ENCODE data around the gene CCDC85C.

The CCDC85C gene

DNA sequence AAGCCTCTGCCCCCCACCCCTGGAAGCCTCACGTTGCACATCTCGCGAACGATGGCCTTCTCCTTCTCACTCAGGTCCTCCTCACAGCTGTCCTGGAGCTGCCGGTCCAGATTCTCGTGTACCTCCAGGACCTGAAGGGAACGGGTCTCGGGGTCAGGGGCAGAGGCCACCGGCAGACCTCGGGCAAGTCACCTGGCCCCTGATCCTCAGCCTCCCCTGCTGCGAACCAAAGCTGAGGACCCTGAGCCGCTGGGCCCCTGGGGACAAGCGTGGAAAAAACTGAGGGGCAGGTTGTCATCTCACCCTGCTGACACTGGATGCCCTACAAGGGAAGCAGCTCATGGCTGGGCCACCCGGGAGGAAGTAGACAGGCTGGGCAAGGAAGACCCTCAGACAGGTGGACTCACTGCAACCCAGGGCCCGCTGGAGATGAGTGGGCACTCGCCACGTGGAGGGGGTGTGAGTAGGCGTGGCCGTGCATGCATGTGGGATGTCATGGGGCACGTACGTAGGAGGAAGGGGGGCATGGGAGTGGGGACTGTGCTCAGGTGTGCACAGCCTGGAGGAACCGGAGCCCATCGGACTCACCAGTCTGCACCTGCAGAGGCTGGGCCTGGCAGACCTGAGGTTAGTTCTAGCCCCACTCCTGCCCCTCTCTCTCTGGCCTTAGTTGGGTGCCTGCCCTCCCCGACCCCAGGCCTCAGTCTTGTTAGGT, 87.7 kb downstream of the CCDC85C start:
- Mint-ChIP-seq H3K27ac (no peak overlapping the region), H3K27me3 (ENCODE audit: low read depth) (no peaks in the 10 kb centered on the region), H3K4me3 (no peak overlapping the region), H3K9me3 (no peaks in the 10 kb centered on the region), H3K36me3 (ENCODE audit: low read depth) (peaks cover 3% of the 10 kb centered on the region), H3K4me1 (ENCODE audit: low read depth) (no peaks in the 10 kb centered on the region)
- no peak for DNase-seq (ENCODE audit: low spot score)

DNA sequence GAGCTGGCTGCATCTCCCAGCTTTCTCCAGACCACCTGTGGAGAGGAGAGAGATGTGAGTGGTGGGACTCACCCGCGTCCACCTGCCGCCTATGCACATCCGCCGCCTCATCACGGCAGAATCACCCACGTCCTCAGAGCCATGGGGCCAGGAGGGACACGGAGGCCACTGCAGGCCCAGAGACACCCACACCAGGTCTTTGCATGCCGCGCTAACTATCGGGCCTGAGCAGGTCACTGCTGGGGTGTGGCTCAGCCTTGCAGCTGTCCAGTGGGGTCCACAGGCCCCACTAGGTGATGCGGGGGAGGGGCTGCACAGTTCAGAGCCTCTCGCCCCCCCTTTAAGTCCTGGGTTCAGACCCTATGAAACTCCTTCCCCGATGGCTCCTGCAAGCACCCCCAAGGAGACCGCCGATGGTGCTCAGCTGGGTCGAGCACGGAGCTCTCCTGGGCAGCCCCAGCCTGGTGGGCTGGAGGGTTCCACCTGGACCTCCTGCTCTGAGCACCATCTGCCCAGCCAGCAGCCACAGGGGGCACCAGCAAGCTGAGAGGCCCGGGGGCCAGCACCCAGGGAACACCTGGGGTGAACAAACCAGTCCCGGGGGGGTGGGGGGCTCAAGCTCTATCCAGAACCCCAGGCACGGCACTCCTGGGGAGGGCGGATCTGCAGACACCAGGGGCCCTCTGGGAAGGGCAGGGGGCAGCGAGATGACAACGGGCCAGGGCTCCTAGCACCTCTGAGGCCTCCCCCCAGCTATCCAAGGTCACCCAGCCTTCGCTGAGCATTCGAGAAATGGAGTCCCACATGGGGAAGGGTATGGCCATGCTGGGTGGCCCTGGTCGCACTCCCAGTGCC, 88.5 kb downstream of the CCDC85C start:
- Mint-ChIP-seq H3K27me3 (ENCODE audit: low read depth) (no peaks in the 10 kb centered on the region), H3K4me1 (ENCODE audit: low read depth) (no peaks in the 10 kb centered on the region), H3K27ac (no peak overlapping the region), H3K9me3 (no peaks in the 10 kb centered on the region), H3K36me3 (ENCODE audit: low read depth) (peaks cover 3% of the 10 kb centered on the region), H3K4me3 (no peak overlapping the region)
- no peak for DNase-seq (ENCODE audit: low spot score)

DNA sequence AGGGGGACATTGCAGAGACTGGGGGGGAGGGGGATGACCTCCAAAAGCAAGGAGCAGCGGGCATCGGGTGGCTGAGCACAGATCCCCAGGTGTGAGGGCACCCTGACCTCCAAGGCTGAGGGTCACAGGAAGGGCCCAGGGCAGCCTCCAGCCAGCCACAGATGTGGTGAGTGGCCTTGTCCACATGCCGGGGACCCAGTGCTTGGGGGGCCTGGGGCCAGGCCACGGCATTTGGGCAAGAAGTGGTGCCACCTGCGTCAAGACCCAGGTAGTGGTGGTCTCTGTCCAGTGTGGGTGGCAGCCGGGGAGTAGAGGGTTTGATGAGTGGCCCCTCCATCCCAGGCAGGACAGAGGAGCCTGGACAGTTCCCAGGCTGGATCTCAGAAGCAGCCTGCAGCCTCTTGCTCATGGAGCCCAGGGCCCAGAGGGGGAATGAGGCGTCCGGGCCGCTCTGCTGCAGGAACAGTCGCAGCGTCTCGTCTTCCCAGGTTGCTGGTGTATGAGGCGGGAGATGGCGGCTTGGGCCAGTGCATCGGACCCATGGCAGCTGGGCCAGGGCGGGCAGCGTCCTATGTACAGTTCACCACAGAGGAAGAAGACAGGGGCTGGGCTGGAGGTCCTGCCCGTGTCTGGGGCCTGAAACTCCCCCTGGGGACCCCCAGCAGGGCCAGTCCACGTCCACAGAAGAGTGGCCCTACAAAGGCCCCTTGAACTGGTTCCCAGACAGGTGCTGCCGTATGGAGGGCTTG, 89.3 kb downstream of the CCDC85C start:
- Mint-ChIP-seq H3K27ac (no peak overlapping the region), H3K27me3 (ENCODE audit: low read depth) (no peaks in the 10 kb centered on the region), H3K4me3 (no peak overlapping the region), H3K36me3 (ENCODE audit: low read depth) (peaks cover 3% of the 10 kb centered on the region), H3K4me1 (ENCODE audit: low read depth) (no peaks in the 10 kb centered on the region), H3K9me3 (no peaks in the 10 kb centered on the region)
- no peak for DNase-seq (ENCODE audit: low spot score)

- Mint-ChIP-seq H3K4me3 (no peak overlapping the region), H3K4me1 (ENCODE audit: low read depth) (no peaks in the 10 kb centered on the region), H3K36me3 (ENCODE audit: low read depth) (peaks cover 8% of the 10 kb centered on the region), H3K27me3 (ENCODE audit: low read depth) (no peaks in the 10 kb centered on the region), H3K27ac (no peak overlapping the region), H3K9me3 (no peaks in the 10 kb centered on the region)
- DNase-seq (ENCODE audit: low spot score) = no peak
These were observed 90.0 kb downstream of the CCDC85C start for GRCh38 chr14:99513946-99514551.

- Mint-ChIP-seq H3K4me1 (ENCODE audit: low read depth) (no peaks in the 10 kb centered on the region), H3K4me3 (no peak overlapping the region), H3K27me3 (ENCODE audit: low read depth) (no peaks in the 10 kb centered on the region), H3K27ac (no peak overlapping the region), H3K9me3 (no peaks in the 10 kb centered on the region), H3K36me3 (ENCODE audit: low read depth) (peaks cover 14% of the 10 kb centered on the region)
- DNase-seq (ENCODE audit: low spot score) = no peak
These were observed 90.8 kb downstream of the CCDC85C start for GRCh38 chr14:99513183-99513694.

DNA sequence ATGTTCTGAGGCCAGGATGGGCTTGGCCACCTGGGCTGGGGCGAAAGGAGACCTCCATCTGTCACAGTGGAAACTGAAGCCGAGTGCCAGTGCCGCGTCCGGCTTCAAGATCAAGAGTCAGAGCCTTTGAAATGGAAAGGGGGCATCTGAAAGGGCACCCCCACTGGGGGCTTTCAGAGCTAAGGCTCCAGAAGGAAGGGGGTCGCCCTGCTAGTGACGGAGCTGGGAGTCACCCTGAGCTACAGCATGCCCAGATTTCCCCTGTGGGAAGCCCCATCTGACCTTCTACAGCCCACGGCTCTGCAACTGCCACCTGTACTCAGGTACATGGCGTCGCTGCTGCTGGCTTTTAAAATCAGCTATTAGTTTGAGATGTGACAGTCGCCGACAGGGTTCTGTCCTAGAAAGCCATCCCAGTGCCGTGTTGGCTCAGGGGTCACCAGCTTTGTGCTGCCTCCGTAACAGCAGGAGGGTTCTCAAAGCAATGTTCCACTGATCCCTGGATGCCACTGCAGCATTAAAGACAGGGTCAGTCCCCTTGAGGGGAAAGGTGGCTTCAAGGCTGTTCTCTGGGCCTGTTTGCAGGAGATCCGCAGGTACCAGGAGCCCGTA, 91.3 kb downstream of the CCDC85C start:
- Mint-ChIP-seq H3K4me3 (no peak overlapping the region), H3K27ac (no peak overlapping the region), H3K27me3 (ENCODE audit: low read depth) (no peaks in the 10 kb centered on the region), H3K4me1 (ENCODE audit: low read depth) (no peaks in the 10 kb centered on the region), H3K36me3 (ENCODE audit: low read depth) (peaks cover 14% of the 10 kb centered on the region), H3K9me3 (no peaks in the 10 kb centered on the region)
- no peak for DNase-seq (ENCODE audit: low spot score)

DNA sequence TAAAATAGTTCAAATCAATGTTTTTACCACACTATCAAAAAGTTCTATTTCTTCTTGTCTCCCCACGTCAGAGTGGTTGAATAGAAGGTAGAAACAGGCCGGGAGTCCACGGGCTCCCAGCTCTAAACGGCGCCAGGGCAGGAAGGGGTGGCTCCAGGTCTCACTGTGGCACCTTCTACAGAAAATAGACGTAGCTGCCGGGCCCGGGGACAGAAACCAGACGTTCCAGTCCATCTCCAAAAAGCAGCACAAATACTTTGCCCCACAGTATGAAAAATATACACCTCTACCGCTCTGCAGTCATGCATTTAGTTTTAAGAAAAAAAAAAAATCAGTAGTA, 91.9 kb downstream of the CCDC85C start:
- Mint-ChIP-seq H3K27me3 (ENCODE audit: low read depth) (no peaks in the 10 kb centered on the region), H3K9me3 (no peaks in the 10 kb centered on the region), H3K4me3 (no peak overlapping the region), H3K27ac (no peak overlapping the region), H3K4me1 (ENCODE audit: low read depth) (no peaks in the 10 kb centered on the region), H3K36me3 (ENCODE audit: low read depth) (peaks cover 20% of the 10 kb centered on the region)
- no peak for DNase-seq (ENCODE audit: low spot score)

DNA sequence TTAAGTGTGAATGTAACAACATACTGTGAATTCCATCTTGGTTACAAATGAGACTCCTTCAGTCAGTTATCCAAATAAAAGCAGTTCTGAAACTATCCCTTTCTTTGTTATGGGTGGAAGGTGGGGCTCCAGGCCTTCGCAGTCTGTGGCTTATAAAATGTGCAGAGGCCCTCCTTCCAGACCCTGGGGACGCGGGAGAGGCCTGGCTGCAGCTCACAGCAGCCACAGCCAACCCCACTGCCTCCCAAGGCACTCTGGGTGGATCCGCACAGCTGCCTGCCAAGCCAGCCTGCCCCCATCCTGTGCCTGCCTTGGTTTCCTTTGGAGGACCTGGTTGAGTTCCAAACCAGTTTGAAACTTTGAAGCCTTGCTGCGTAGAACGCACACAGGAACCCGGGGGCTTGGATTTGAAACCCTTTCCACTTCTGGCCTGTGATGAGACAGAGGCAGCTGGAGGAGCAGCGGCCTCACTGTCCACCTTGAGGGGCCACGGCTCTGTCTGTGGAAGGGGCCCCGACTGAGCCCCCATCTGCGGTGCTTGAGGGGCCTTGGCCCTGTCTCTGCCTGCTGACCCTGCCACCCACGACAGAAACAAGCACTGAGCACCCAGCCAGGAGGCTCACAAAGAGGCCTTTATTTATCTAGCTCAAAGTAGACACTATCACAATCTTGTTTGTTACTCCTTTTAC, 92.4 kb downstream of the CCDC85C start:
- Mint-ChIP-seq H3K27ac (no peak overlapping the region), H3K4me1 (ENCODE audit: low read depth) (no peaks in the 10 kb centered on the region), H3K27me3 (ENCODE audit: low read depth) (no peaks in the 10 kb centered on the region), H3K9me3 (no peaks in the 10 kb centered on the region), H3K36me3 (ENCODE audit: low read depth) (peaks cover 25% of the 10 kb centered on the region), H3K4me3 (no peak overlapping the region)
- DNase-seq (ENCODE audit: low spot score) = no peak

DNA sequence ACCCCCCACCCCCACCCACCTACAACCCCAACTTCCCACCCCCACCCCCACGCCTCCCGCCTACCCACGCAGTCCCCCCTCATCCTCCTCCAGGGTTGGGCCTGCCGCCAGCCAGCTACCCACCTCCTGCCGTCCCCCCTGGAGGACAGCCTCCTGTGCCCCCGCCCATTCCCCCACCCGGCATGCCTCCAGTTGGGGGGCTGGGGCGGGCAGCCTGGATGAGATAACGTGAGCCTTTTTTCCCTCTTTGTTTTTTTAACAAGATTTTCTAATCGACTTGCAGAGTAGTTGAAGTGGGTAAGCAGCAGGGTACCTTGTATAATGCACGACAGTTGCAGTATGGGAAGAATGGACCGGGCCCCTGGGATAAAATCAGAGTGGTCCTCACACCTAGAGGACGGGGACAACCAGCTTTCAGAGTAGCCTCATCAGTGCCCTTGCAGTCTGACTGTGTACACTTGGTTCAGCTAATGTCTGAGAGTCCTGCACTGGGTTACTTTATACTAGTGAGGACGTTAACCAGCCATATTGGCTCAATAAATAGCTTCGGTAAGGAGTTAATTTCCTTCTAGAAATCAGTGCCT, 93.4 kb downstream of the CCDC85C start:
- no peak overlapping the region for H3K4me3 Mint-ChIP-seq
- H3K36me3 Mint-ChIP-seq (ENCODE audit: low read depth) = peaks cover 34% of the 10 kb centered on the region
- H3K27ac Mint-ChIP-seq = no peak overlapping the region
- no peaks in the 10 kb centered on the region for H3K27me3 Mint-ChIP-seq (ENCODE audit: low read depth)
- H3K4me1 Mint-ChIP-seq (ENCODE audit: low read depth) = no peaks in the 10 kb centered on the region
- no peak for DNase-seq (ENCODE audit: low spot score)
- no peaks in the 10 kb centered on the region for H3K9me3 Mint-ChIP-seq

GRCh38 chr14:99509871-99510555, 94.0 kb downstream of the CCDC85C start:
- Mint-ChIP-seq H3K4me1 (ENCODE audit: low read depth) (no peaks in the 10 kb centered on the region), H3K9me3 (no peaks in the 10 kb centered on the region), H3K27me3 (ENCODE audit: low read depth) (no peaks in the 10 kb centered on the region), H3K27ac (no peak overlapping the region), H3K4me3 (no peak overlapping the region), H3K36me3 (ENCODE audit: low read depth) (peaks cover 37% of the 10 kb centered on the region)
- DNase-seq (ENCODE audit: low spot score) = no peak

DNA sequence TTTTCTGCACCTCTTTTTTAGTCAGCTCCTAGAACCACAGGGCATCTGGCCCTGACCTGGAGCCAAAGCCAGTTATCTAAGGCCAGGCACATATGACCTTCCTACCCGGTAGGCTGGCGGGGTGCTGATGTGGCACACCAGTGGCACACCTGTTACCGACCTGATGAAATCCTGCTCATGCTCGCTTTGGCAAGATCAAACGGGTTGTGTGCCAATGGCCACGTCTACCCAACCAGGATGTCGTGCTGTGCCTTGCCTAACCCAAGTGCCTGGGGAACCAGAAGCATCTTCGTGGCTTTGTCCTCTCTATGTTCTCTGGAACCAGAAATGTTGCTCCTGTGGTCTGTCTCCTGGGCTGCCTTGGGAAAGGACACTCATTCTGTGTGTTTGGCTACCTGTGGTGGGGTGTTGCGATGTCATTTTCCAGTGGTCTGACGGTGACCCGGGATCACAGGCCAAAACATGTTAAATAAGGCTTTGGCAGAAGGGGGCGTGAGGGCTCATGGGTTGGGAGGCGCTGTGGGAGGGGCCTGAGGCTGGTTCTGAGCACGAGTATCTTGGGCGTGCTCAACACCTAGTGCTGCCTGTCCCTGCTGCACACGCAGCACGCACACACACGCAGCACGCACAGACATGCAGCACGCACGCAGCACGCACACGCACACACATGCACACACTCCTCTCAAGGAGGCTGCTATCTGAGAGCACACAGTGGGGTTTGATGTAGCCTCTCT, 94.9 kb downstream of the CCDC85C start:
- no peaks in the 10 kb centered on the region for H3K27me3 Mint-ChIP-seq (ENCODE audit: low read depth)
- H3K27ac Mint-ChIP-seq = no peak overlapping the region
- peaks cover 44% of the 10 kb centered on the region for H3K36me3 Mint-ChIP-seq (ENCODE audit: low read depth)
- H3K4me3 Mint-ChIP-seq = no peak overlapping the region
- no peak for DNase-seq (ENCODE audit: low spot score)
- H3K9me3 Mint-ChIP-seq = no peaks in the 10 kb centered on the region
- no peaks in the 10 kb centered on the region for H3K4me1 Mint-ChIP-seq (ENCODE audit: low read depth)

Data from T-helper 2 cell treated with Interferon-gamma antibody and Interleukin-4, amounts not matched to agents 5 μg/mL and 100 μg/mL, for 36 hours (primary cell).